GM19468 (cell line): ENCODE data around the gene PRR33.
"Not testable (repeated sequence)": the region's sequence is repeated elsewhere in the genome, so short reads cannot be mapped to it uniquely, and the experiment has no call there.

Experiments used
- ATAC-seq: cut with Tn5 transposase; IDR thresholded peaks from one replicate; pipeline ENCODE4 v1.9.1; 2021; ENCODE audit warnings: mild to moderate bottlenecking, moderate library complexity, moderate number of reproducible peaks; ENCODE audit not compliant: unreplicated experiment; ENCODE audit errors: extremely low read depth

PRR33 gene

DNA sequence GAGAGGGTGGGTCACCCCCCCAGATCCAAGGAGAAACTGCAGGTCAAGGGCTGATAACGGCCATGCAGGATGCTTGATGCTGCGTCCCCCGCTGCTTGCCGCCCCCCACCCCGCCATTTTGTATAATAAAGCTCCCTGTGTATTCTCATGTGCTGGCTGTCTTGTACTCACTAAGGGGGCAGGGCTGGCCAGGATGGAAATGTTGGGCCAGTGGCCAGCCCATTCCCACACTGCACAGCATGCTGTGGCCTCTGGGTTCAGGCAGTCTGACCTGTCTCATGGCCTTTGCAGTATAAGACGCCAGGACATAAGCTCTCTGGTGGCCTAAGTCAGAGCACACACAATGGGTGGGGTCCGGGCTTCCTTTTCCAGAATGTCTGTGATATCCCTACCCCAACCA is 421 bp upstream of the PRR33 start:
- no peak for ATAC-seq

DNA sequence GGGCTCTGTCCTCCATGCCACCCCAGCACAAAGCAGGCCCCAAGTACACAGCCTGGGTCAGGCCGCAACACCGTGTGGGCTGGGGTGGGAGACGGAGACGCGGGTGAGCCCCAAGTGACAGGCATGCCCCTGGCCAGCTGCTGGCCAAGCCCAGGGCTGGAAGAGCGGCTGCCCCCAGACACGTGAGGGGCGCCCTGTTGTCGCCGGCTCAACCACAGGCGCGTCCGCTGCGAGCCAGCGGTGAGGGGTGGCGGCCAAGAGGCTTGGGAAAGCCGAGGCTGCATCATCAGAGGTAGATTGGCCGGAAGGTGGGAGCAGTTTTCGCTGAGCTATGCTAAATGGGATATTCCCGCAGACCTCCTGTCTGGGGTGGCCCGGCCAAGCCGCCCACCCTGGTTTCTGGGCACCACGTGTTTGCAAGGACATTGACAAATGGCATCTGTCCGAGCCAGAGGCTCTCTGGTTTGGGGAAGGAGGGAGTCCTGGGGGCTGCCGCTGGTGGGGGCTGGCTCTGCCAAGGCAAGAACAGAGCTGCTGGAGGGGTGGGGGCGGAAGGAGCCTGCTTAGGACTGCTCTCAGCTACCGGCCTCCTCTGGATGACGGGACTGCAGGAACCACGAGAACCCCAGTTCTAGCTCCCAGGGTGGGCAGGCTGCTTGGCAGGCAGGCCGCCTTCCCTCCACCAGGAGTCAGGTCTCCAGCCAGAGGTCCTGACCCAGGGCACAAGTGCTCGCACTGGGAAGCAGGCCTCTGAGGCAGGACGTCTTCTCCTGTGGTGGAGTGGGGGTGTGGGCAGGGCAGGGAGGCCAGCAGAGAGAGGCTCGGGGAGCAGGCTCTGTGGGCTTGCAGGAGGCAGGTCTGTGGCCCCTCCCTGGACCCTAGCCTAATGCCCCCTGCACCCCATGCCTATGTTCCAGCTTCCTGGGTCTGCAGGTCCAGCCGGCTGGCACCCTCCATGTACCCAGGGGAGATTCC is 552 bp downstream of the PRR33 start:
- ATAC-seq = no peak

DNA sequence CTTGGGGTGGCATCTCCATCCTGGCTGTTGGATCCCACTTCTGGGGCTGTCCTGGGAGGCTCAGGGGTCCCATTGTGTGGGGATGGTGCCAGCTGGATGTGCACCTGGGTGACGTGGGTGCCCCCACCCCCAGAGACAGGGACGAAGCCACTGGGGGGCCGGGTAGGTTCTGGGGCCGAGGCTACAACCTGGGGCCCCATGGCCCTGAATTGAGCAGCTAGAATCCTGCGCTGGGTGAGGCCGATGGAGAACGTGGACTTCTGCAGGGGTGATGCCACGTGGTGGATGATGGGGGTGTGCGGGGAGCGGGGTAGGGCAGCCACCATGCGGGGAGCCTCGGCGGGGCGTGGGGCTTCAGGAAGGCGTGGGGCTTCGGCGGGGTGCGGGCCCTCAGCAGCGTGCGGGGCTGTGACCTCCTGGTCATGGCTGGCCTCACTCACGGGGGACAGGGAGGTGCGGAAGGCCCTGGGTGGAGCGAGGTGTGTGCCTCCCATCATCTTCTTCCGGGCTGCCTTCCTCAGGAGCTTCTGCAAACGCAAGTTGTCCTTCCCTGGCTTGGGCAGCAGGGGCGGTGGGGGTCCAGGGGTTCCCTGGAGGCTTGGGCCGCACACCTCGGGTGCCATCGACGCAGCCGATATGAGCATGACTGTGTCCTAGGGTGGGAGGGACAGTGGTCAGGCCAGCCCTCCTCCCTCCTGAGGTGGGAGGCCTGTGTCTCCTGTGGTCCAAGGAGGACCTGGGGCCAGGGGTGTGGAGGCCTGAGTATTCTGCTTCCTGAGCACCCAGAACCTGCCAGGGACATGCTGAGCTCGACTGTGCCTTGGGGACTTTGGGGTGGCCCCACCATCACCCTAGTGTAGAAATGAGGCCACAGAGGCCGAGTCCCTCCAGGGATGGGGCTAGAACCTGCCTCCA is 1.5 kb downstream of the PRR33 start:
- ATAC-seq = no peak

DNA sequence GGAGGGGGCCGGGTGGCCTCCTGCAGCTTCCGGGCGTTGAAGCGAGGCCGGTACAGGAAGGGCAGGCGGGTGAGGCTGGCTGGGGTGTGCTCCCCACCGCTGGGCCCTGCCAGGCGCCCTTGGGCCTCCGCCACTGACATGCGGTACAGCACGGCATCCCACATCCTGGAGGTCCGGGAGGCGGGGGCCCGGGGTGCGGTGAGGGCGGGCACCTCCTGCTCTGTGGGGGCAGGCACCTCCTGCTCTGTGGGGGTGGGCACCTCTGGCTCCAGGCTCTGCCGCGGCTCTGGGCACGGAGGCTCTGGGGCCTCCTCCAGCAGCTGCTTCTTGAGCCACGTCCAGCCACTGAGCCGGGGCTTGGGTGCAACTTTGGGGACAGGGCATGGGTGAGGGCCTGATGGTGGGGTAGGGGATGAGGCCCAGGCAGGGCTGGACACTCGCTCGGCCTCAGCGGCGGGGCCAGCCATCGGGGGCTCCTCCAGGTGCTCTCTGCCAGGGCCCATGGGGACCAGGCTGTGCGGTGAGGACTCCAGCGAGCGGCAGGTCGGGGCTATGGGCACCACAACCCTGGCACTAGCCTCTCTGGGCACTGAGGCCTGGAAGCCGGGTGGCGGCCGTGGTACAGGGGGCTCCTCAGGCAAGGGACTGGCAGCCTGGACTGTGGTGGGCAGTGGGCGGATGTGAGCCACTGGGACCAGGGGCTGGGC is 2.3 kb downstream of the PRR33 start:
- no peak for ATAC-seq

DNA sequence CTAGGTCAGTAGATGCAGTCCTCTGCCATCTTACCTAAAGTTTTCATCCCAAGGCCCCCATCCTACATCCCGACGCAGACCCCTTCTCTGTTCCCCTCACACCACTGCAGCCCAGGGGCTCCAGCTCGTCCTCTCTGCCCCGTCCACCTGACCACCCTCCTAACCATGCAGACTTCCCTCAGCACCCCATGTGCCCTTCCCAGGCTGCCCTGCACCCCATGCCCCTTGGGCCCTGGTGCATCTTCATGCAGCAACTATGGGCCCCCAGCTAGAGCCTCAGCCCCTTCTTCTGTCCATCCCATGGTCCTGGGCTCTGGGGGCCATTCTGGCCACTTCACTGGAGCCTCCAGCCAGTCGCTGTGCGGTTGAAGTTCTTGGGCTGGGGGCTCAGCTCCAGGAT is 2.9 kb downstream of the PRR33 start:
- ATAC-seq = no peak

DNA sequence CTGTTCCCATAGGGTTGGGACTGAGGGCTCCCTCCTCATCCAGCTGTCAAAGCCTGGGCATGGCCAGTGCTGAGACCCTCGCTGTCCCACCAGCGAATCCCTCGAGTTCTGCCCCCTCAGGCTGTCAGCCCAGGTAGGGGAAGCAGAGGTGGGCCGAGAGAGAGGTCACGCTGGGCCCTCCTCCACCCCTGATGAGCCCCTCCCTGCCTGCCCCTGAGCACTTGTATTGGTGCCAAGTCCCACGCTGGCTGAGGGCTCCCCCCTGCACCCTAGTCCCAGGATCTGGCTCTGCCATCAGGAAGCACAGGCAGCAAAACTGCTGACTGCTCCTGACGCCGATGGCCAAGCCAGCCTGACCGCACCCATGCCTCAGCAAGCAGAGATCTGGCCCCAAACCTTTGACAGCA is 3.3 kb downstream of the PRR33 start:
- ATAC-seq = no peak

DNA sequence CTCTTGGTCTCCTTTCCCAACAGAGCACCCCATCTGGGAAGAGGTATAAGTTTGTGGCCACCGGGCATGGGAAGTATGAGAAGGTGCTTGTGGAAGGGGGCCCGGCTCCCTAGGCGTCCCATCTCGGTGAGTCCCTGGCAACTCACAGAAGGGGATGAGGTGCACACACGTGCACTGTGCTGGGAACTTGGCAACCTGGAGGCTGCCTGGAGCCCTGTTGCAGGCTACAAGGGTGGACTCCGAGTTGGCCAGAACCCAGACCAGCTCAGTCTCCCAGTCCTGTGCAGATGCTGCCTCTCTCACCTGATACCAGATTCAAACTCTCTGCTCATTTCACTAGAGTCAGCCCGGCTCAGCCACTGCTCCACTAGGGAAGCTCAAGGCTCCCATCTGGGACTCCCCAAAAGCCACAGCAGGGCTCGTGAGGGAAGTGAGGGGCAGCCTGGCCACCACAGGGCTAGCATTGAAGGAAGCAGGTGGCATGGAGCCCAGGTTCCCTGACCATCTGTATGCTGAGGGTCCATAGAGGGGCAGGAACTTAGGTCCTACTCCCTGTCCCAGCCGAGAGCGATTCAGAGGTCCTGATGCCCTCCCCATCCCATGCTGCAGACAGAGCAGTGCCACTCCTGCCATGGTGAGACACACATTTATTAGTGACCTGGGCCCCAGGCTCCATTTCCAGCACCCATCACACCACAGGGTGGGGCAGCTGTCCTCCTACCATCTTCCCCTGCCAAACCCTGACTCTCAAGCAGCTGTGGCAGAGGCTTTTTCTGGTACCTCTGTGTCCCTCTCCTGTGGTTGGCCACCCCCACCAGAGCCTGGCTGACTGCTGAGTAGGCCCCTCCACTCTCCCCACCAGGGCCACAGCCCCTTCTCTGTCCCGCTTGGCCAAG is 4.0 kb downstream of the PRR33 start:
- no peak for ATAC-seq

DNA sequence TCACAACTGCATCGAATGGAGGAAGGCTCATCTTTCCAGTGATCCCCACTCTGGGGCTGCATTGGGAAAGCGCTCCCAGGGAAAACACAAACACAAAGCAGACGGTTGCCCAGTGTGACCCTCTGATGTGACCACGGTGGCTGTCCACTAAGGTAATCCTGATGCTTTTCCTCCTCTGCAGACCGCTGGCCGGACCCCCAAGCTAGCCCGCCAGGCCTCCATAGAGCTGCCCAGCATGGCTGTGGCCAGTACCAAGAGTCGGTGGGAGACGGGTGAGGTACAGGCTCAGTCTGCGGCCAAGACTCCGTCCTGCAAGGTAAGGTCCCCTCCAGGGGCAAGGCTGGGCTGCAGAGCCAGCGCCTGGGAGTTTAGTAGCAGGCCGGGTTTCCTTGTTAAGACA is 5.1 kb downstream of the PRR33 start:
- ATAC-seq = not testable (repeated sequence)

DNA sequence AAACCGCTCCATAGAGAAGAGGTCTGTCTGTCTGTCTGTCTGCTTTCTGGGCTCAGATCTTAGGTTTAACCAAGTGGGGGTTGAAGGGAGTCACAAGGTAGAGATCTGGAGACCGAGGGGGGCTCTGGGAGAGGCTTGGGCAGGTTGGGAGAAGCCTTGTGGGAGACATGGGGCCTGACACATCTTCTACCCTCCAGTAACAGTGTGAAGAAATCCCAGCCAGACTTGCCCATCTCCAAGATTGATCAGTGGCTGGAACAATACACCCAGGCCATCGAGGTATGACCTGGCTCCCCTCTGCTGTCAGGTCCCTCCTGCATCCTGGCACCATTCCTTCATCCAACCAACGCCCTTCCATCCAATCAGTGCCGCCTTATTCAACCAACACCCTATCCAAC is 7.4 kb downstream of the PRR33 start:
- ATAC-seq = no peak

DNA sequence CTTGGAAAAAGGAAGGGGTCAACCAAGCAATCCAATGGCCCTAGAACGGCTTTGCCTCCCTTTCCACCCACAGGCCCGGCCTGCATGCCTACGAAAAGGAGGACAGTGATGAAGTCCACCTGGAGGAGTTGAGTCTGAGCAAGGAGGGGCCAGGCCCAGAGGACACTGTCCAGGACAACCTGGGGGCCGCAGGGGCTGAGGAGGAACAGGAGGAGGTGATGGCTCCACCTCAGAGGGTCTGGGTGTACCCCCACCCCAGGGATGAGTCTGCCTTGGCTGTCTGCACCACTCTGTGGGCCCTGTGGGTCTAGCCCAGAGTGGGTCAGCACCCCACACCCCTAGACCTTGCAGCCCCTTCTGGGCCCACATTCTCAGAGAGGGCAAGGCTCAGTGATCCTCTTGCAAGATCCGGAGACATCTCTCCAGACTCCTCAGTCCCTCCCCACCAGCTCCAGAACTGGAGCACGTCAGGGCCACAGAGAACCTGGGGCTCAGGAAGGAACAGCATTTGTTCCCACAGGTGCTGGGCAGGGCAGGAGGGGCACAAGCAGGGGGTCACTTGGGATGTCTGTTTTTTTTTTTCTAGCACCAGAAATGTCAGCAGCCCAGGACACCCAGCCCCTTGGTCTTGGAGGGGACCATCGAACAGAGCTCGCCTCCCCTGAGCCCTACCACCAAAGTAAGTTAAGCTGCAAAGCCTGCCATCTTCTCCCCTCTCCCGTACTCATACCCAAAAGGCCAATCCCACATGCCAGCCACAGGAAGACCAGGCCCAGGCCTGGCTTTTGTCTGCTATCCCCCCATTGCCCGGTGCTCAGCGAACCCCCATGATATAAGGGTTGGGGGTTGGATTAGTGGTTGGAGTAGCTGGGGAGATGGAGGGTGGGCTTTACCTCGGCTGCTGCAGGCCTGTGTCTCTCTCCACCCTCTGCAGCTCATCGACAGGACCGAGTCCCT is 8.1 kb downstream of the PRR33 start:
- no peak for ATAC-seq

DNA sequence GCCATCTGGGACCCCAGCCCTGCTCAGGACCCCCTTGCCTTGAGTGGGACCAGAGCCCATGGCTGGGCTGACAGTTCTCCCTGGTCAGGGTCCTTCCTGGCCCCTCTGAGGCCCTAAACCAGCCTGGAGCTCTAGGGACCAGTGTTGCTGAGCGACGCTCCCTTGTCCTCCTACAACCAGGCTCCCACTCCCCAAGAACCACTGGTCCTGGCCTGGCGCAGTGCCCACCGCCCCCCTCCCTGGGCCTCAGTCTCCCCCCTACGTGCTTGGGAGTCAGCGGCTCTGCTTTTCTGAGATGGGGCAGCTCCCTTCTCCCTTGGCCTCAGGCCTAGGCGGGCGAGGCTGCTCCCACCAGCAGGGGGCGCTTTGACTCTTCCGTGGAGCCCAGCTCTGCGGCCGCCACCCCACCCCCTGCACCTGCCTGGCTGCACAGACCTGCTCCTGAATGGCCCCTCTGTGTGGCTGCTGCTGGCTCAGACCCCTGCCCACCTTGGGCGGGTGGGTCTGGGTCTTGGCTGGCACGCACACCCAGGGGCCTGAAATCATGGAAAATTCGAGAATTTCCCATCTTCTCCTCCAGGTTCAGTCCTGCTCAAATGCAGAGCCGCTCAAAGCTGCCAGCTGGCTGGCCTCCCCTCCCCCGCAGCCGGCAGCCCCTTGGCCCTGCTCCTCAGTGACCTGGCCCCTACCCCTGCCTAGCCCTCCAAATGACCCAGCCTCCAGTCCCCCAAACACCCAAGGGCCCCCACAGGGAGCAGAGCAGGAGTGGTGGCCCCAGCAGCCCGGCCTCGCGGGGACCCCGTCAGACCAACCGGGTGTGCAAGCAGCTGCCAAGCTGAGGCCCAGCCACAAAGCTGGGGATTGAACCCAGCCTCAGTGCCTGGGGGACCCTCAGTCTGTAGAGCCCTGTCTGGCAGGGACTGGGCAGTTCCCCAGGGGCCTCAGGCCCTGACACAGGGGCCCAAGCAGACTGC is 9.1 kb downstream of the PRR33 start:
- no peak for ATAC-seq

DNA sequence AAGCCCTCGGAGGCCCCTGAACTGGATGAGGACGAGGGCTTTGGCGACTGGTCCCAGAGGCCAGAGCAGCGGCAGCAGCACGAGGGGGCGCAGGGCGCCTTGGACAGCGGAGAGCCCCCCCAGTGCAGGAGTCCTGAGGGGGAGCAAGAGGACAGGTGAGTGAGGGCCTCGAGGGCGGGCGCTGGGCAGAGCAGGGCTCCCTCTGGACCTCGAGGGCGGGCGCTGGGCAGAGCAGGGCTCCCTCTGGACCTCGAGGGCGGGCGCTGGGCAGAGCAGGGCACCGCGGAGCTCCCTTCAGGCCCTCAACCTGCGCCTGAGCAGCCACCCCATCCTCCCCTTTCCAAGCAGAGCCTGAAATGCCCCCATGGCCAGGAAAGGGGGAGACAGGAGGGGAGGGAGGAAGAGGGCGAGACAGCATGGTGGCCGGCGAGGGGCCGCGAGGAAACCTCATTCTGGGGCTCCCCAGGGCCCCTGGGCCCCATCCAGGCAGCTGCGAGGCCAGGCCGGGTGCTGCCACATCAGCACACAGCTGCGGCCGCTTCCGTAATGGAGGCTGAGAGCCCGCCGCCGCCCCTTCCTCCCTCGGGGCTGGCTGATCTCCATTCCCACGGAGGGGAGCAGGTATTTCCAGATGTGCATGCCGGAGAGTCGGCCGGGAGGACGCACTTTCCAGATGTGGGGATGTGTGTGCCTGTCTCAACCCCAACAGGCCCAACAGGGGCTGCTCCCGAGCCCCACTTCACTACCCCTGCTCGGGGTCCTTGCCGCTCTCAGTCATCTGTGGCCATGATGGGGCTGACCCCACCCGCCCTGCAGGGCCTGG is 10.0 kb downstream of the PRR33 start:
- ATAC-seq = no peak

DNA sequence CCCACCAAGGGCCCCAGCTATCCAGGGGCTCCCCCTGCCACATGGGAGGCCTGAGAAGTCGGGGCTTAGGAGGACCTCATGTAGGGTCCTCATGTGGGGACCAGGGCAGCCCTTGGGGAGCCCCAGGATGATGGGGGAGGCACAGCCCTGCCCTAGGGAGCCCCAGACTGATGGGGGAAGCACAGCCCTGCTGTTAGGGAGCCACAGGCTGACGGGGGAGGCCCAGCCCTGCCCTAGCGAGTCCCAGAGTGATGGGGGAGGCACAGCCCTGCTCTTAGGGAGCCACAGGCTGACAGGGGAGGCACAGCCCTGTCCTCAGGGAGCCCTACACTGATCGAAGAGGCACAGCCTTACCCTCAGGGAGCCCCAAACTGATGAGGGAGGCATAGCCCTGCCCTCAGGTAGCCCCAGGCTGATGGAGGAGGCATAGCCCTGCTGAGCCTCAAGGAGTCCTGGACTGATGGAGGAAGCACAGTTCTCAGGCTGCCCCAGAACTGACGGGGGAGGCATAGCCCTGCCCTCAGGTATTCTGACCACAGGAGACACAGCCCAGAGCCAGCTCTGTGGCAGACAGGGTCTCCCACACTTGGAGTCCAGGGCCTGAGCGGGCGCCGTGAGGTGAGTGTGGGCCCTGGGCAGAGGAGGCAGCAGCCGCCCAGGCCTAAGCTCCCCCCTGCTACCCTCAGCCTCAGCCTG is 10.8 kb downstream of the PRR33 start:
- ATAC-seq = no peak

DNA sequence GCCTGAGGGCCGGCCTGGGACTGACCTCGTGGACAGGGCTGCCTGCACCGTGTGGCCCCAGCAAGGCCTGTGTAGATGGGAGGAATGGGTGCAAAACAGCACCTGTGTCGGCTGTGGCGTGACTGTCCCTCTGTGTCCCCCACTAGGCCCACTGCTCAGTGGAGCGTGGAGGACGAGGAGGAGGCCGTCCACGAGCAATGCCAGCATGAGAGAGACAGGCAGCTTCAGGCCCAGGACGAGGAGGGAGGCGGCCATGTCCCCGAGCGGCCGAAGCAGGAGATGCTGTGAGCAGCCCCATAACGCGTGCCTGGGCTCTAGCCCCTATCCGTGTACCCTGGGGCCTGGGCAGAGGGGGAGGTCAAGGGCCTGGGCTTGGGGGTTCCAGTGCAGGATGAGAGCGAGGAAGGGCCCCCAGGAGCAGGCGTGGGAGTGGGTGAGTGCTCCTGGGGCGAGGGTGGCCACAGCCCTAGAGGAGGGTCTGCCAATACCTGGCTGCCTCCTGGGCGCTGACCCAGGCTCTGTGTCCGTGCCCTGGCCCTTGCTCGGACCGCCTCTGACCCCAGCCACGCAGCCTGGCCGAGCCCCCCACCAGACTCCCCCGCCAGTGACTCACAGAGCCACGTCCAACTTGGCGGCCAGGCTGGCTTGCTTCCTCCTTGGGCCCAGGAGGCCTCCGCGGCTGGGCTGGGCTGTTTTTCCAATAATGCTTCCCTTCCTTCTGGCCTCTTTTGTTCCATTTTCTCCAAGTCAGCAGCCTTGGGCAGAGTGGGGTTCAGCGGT is 11.6 kb downstream of the PRR33 start:
- ATAC-seq = no peak

DNA sequence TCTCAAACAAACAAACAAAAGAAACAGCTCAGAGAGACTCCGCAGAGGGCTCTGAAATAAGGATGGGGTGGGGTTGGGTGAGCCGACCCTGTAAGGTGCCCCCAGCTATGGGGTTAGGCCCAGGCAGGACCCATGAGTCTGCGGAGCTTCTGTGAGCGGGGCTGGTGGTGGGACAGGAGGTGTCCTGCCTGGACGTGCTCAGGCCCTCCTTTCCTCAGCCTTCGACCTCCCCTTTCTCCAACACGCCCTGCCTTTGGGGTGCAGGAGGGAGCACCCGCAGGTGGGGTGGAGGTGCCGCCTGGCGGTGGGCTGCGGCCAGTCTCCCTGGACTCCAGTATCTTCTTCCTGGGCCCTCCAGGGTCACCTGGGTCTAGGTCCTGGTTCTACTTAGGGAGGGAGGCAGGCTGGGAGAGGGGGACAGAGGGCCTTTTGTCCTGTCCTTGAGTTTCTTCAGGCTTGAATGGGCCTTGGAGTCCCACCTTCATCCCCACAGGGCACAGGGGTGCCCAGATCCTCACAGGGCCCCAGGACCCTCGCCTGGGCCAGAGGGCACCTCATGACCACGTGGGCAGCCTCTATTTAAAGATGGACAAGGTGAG is 12.3 kb downstream of the PRR33 start:
- no peak for ATAC-seq
